GM23338 (cell line): ENCODE data around the gene UGCG. TPM values are rescaled to one million over a fixed set of nuclear protein-coding genes. Genes with fewer than 3 reads are reported as not detected.

Experiments used
- ATAC-seq: fragments of 200-7000 bp; cut with Tn5 transposase; 3 replicates; pipeline ENCODE4 v1.9.1; 2020
- DNase-seq: peaks from one replicate; pipeline ENCODE4 v3.0.0-alpha.2; 2015; ENCODE audit warnings: low spot score
- H2AFZ ChIP-seq: fragments of 200-600 bp; sonication (generic); 2 replicates; pipeline ENCODE4 v1.8.0; 2016; ENCODE audit warnings: antibody characterized with exemption, mild to moderate bottlenecking, moderate library complexity
- H3F3A ChIP-seq: fragments of 200-600 bp; sonication (generic); replicated peaks from 2 replicates; pipeline ENCODE4 v1.8.0; 2017; ENCODE audit warnings: antibody characterized with exemption, mixed run types, low read depth
- H3K27ac ChIP-seq: fragments of 200-600 bp; sonication (generic); 2 replicates; pipeline ENCODE4 v1.6.1; 2016; ENCODE audit warnings: low read depth
- H3K27me3 ChIP-seq: fragments of 200-600 bp; sonication (generic); 2 replicates; pipeline ENCODE4 v1.8.0; 2016; ENCODE audit warnings: mild to moderate bottlenecking, mixed run types, moderate library complexity; ENCODE audit not compliant: insufficient read depth
- H3K36me3 ChIP-seq: fragments of 200-600 bp; sonication (generic); 2 replicates; pipeline ENCODE4 v1.8.0; 2016; ENCODE audit warnings: mild to moderate bottlenecking; ENCODE audit not compliant: insufficient read depth
- H3K4me1 ChIP-seq: fragments of 200-600 bp; sonication (generic); 2 replicates; pipeline ENCODE4 v1.8.0; 2016; ENCODE audit warnings: mild to moderate bottlenecking, moderate library complexity; ENCODE audit not compliant: insufficient read depth
- H3K4me2 ChIP-seq: fragments of 200-600 bp; sonication (generic); 2 replicates; pipeline ENCODE4 v1.7.1; 2017; ENCODE audit warnings: mixed run types
- H3K4me3 ChIP-seq: fragments of 200-600 bp; sonication (generic); 2 replicates; pipeline ENCODE4 v1.6.1; 2016; ENCODE audit warnings: mixed run types
- H3K79me2 ChIP-seq: fragments of 200-600 bp; sonication (generic); replicated peaks from 2 replicates; pipeline ENCODE4 v1.8.0; 2017; ENCODE audit warnings: mild to moderate bottlenecking; ENCODE audit not compliant: insufficient read depth
- H3K9me2 ChIP-seq: fragments of 200-600 bp; sonication (generic); 2 replicates; pipeline ENCODE4 v1.8.0; 2017; ENCODE audit not compliant: insufficient read depth
- H4K20me1 ChIP-seq: fragments of 200-600 bp; sonication (generic); replicated peaks from 2 replicates; pipeline ENCODE4 v1.8.0; 2017; ENCODE audit warnings: mild to moderate bottlenecking; ENCODE audit not compliant: insufficient read depth
- H3K27ac Mint-ChIP-seq: 2 replicates; pipeline ENCODE4 v1.8.0; 2020; ENCODE audit warnings: inconsistent platforms, mild to moderate bottlenecking, moderate library complexity, mixed read lengths
- H3K27me3 Mint-ChIP-seq: 3 replicates; pipeline ENCODE4 v1.8.0; 2022; ENCODE audit warnings: low read depth, mild to moderate bottlenecking, moderate library complexity, mixed read lengths, inconsistent platforms; ENCODE audit not compliant: insufficient read depth, poor library complexity
- H3K36me3 Mint-ChIP-seq: 3 replicates; pipeline ENCODE4 v1.8.0; 2021; ENCODE audit warnings: low read depth, mild to moderate bottlenecking, inconsistent platforms, moderate library complexity, mixed read lengths
- H3K4me1 Mint-ChIP-seq: 3 replicates; pipeline ENCODE4 v1.8.0; 2020; ENCODE audit warnings: mild to moderate bottlenecking, inconsistent platforms, mixed read lengths
- H3K4me3 Mint-ChIP-seq: 3 replicates; pipeline ENCODE4 v1.8.0; 2021; ENCODE audit warnings: moderate library complexity, mild to moderate bottlenecking, inconsistent platforms, mixed read lengths
- H3K9me3 Mint-ChIP-seq: 3 replicates; pipeline ENCODE4 v1.8.0; 2020; ENCODE audit warnings: moderate library complexity, mild to moderate bottlenecking, inconsistent platforms, mixed read lengths
- CREB1 ChIP-seq: fragments of 250-450 bp; sonication (Bioruptor Pico); IDR thresholded peaks from 2 replicates; pipeline ENCODE4 v1.5.0; 2020; ENCODE audit warnings: low read depth, mild to moderate bottlenecking, moderate library complexity
- EZH2phosphoT487 ChIP-seq: fragments of 200-600 bp; sonication (generic); IDR thresholded peaks from one replicate; pipeline ENCODE4 v1.8.1; 2018; ENCODE audit warnings: antibody characterized with exemption; ENCODE audit not compliant: unreplicated experiment
- STAT1 ChIP-seq: IDR thresholded peaks from one replicate; pipeline ENCODE4 v1.6.1; 2016; ENCODE audit warnings: antibody characterized with exemption; ENCODE audit not compliant: unreplicated experiment
- polyA plus RNA-seq: library from polyadenylated mRNA; unstranded; fragments of >200 nt; fragmentation: Nextera tagmentation; extraction: Ambion mirVana; gene quantifications from 2 replicates; pipeline ENCODE4 v1.2.1, GENCODE V29; 2016
- total RNA-seq: library from RNA; depleted of rRNA; stranded (reverse); fragments of >200 nt; shearing (Covaris generic); gene quantifications from 2 replicates; pipeline ENCODE4 v1.2.3, GENCODE V29; 2014
- TF ChIP-seq, protein P1 (sequence below), 2 experiments: fragments of 200-600 bp in 1 of 2; sonication (generic) in 1 of 2; conservative IDR thresholded peaks; 2 replicates each; pipeline versions ENCODE4 v1.5.1 to v1.6.1; 2016 to 2017; ENCODE audit warnings: antibody characterized with exemption in 2 of 2, low read depth in 2 of 2, mild to moderate bottlenecking in 2 of 2, moderate library complexity in 1 of 2
- TF ChIP-seq, protein P2 (sequence below): fragments of 250-450 bp; sonication (Bioruptor Pico); IDR thresholded peaks from 2 replicates; pipeline ENCODE4 v1.5.0; 2020; ENCODE audit warnings: mild to moderate bottlenecking, moderate library complexity

UGCG gene
- total and polyA plus RNA-seq, 2 experiments from 2014 or later: 30.4 to 44.9 TPM

DNA sequence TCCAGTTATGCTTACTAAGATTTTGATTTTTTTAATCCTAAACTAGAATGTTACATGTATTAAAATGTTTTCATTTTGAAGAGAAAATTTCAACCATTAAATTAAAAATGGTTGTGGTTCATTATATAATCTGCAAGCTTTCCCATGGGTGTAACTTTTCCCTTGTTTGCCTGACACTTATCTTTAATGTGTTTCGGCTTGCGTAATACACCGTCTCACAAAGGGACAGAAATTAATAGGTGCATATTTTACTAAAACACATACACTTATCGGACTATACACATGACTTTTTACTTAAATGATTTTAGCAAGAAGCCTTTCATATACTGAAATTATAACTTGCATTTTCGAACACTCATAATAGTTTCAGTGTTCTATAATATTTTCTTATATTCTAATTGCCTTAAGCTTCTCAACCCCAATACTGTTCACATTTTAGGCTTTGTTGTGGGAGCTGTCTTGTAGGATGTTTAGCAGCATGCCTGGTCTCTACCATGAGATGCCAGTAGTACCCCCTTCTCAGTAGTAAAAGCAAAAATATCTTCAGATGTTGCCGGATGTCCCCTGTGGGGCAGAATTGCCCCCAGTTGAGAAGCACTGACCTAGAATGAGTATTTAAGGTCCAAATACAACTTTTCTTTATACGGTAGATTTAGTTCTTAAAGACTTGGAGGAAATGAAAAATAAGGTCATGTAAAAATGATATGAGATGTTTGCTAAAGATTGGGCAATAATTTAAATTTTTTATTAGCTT, 28.6 kb downstream of the UGCG start (continued):
- TF ChIP-seq, protein P1, sequence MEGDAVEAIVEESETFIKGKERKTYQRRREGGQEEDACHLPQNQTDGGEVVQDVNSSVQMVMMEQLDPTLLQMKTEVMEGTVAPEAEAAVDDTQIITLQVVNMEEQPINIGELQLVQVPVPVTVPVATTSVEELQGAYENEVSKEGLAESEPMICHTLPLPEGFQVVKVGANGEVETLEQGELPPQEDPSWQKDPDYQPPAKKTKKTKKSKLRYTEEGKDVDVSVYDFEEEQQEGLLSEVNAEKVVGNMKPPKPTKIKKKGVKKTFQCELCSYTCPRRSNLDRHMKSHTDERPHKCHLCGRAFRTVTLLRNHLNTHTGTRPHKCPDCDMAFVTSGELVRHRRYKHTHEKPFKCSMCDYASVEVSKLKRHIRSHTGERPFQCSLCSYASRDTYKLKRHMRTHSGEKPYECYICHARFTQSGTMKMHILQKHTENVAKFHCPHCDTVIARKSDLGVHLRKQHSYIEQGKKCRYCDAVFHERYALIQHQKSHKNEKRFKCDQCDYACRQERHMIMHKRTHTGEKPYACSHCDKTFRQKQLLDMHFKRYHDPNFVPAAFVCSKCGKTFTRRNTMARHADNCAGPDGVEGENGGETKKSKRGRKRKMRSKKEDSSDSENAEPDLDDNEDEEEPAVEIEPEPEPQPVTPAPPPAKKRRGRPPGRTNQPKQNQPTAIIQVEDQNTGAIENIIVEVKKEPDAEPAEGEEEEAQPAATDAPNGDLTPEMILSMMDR (conservative IDR thresholded peaks at IDR 0.05; ENCODE audit: low read depth in 2 of 2): no peak
- TF ChIP-seq, protein P2, sequence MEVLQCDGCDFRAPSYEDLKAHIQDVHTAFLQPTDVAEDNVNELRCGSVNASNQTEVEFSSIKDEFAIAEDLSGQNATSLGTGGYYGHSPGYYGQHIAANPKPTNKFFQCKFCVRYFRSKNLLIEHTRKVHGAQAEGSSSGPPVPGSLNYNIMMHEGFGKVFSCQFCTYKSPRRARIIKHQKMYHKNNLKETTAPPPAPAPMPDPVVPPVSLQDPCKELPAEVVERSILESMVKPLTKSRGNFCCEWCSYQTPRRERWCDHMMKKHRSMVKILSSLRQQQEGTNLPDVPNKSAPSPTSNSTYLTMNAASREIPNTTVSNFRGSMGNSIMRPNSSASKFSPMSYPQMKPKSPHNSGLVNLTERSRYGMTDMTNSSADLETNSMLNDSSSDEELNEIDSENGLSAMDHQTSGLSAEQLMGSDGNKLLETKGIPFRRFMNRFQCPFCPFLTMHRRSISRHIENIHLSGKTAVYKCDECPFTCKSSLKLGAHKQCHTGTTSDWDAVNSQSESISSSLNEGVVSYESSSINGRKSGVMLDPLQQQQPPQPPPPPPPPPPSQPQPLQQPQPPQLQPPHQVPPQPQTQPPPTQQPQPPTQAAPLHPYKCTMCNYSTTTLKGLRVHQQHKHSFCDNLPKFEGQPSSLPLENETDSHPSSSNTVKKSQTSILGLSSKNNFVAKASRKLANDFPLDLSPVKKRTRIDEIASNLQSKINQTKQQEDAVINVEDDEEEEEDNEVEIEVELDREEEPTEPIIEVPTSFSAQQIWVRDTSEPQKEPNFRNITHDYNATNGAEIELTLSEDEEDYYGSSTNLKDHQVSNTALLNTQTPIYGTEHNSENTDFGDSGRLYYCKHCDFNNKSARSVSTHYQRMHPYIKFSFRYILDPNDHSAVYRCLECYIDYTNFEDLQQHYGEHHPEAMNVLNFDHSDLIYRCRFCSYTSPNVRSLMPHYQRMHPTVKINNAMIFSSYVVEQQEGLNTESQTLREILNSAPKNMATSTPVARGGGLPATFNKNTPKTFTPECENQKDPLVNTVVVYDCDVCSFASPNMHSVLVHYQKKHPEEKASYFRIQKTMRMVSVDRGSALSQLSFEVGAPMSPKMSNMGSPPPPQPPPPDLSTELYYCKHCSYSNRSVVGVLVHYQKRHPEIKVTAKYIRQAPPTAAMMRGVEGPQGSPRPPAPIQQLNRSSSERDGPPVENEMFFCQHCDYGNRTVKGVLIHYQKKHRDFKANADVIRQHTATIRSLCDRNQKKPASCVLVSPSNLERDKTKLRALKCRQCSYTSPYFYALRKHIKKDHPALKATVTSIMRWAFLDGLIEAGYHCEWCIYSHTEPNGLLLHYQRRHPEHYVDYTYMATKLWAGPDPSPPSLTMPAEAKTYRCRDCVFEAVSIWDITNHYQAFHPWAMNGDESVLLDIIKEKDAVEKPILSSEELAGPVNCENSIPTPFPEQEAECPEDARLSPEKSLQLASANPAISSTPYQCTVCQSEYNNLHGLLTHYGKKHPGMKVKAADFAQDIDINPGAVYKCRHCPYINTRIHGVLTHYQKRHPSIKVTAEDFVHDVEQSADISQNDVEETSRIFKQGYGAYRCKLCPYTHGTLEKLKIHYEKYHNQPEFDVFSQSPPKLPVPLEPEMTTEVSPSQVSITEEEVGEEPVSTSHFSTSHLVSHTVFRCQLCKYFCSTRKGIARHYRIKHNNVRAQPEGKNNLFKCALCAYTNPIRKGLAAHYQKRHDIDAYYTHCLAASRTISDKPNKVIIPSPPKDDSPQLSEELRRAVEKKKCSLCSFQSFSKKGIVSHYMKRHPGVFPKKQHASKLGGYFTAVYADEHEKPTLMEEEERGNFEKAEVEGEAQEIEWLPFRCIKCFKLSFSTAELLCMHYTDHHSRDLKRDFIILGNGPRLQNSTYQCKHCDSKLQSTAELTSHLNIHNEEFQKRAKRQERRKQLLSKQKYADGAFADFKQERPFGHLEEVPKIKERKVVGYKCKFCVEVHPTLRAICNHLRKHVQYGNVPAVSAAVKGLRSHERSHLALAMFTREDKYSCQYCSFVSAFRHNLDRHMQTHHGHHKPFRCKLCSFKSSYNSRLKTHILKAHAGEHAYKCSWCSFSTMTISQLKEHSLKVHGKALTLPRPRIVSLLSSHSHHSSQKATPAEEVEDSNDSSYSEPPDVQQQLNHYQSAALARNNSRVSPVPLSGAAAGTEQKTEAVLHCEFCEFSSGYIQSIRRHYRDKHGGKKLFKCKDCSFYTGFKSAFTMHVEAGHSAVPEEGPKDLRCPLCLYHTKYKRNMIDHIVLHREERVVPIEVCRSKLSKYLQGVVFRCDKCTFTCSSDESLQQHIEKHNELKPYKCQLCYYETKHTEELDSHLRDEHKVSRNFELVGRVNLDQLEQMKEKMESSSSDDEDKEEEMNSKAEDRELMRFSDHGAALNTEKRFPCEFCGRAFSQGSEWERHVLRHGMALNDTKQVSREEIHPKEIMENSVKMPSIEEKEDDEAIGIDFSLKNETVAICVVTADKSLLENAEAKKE (CRISPR knock-in tag): no peak

DNA sequence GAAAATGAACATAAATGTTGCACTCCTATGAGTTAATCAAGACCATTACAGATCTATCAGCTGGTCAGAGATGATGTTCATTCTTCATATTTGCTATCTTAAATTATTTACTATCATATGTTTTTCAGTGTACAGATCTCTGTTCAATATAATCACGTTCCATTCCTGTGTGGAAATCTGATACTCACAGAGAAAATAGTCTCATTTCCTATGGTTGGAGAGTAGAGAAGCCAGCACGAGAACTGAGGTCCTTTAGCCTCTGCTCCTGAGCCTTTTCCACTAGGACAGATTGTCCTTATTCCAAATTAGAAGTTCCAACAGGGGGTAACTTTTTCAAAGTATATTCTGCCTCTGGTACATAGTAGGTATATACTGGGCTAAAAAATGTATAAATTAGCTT, 29.2 kb downstream of the UGCG start:
- H3K36me3 Mint-ChIP-seq: peaks cover 13% of the 10 kb centered on the region; the same call in 2 of the 3 replicates
- no peaks in the 10 kb centered on the region for H3K4me1 ChIP-seq
- no peaks in the 10 kb centered on the region for H3K27me3 ChIP-seq
- H3K36me3 ChIP-seq: no peaks in the 10 kb centered on the region; the same call in 1 of the 2 replicates
- H3K4me1 Mint-ChIP-seq: no peaks in the 10 kb centered on the region
- DNase-seq (no peak), ATAC-seq (no peak)
- peaks cover 26% of the 10 kb centered on the region for H3K79me2 ChIP-seq
- no peaks in the 10 kb centered on the region for H3F3A ChIP-seq
- no peak overlapping the region for H2AFZ ChIP-seq
- H3K4me3 Mint-ChIP-seq: no peak overlapping the region
- no peak overlapping the region for H3K27ac ChIP-seq
- H3K4me2 ChIP-seq: no peak overlapping the region
- no peaks in the 10 kb centered on the region for H3K9me2 ChIP-seq
- no peak overlapping the region for H3K27ac Mint-ChIP-seq
- H4K20me1 ChIP-seq: peaks cover 3% of the 10 kb centered on the region; the same call in 1 of the 2 replicates
- no peaks in the 10 kb centered on the region for H3K27me3 Mint-ChIP-seq
- H3K9me3 Mint-ChIP-seq: no peaks in the 10 kb centered on the region
- H3K4me3 ChIP-seq: no peak overlapping the region
- no peak for TF ChIP-seq STAT1
- TF ChIP-seq EZH2phosphoT487: no peak
- TF ChIP-seq, protein P2 (CRISPR knock-in tag): no peak
- TF ChIP-seq CREB1 (CRISPR knock-in tag): no peak
